Caco-2 (cell line): ENCODE data around the gene UBE2Q1. TPM values are rescaled to one million over a fixed set of nuclear protein-coding genes. Genes with fewer than 3 reads are reported as not detected.

Source experiments
- BruUV-seq: library from RNA; stranded (reverse); fragments of 400-500 nt; replicated peaks from 2 replicates; lab custom pipeline; 2021; lab: Mats Ljungman, UMichigan
- CTCF ChIA-PET: fragments of 300-600 bp; sonication (Branson Sonifier 250); formaldehyde crosslinking; loops from one replicate; lab custom pipeline; 2022; ENCODE audit warnings: antibody characterized with exemption; lab: Charles Lee
- POLR2A ChIA-PET: fragments of 300-600 bp; sonication (Branson Sonifier 250); formaldehyde crosslinking; loops from one replicate; lab custom pipeline; 2022; ENCODE audit warnings: antibody characterized with exemption; lab: Charles Lee
- DNase-seq, 2 experiments: peaks; one replicate each; pipeline versions ENCODE4 v3.0.0 to v3.0.0-alpha.2; 2020 to 2022
- H3K27me3 ChIP-seq: replicated peaks from 2 replicates; pipeline ENCODE4 v1.6.0; 2011; ENCODE audit warnings: low read length; ENCODE audit not compliant: control insufficient read depth, insufficient read depth
- H3K36me3 ChIP-seq: 2 replicates; pipeline ENCODE4 v1.5.1; 2011; ENCODE audit warnings: low read length; ENCODE audit not compliant: control insufficient read depth, insufficient read depth
- H3K4me1 ChIP-seq: fragments of 250-450 bp; sonication (Bioruptor Pico); 2 replicates; pipeline ENCODE4 v1.5.1; 2020; ENCODE audit warnings: mild to moderate bottlenecking
- H3K4me3 ChIP-seq: 2 replicates; pipeline ENCODE4 v1.5.1; 2011; ENCODE audit warnings: low read depth, mild to moderate bottlenecking, control low read depth, low read length
- H3K9me3 ChIP-seq: fragments of 250-450 bp; sonication (Bioruptor Pico); 2 replicates; pipeline ENCODE4 v1.5.1; 2020; ENCODE audit warnings: mild to moderate bottlenecking, moderate library complexity
- H3K27ac Mint-ChIP-seq: one replicate; pipeline ENCODE4 v1.8.0; 2022; ENCODE audit warnings: mixed read lengths; ENCODE audit not compliant: unreplicated experiment
- H3K27me3 Mint-ChIP-seq: one replicate; pipeline ENCODE4 v1.8.0; 2022; ENCODE audit warnings: mixed read lengths; ENCODE audit not compliant: insufficient read depth, unreplicated experiment
- H3K36me3 Mint-ChIP-seq: one replicate; pipeline ENCODE4 v1.8.0; 2022; ENCODE audit warnings: mild to moderate bottlenecking, mixed read lengths; ENCODE audit not compliant: insufficient read depth, unreplicated experiment
- H3K4me1 Mint-ChIP-seq: one replicate; pipeline ENCODE4 v1.8.0; 2022; ENCODE audit warnings: low read depth, mixed read lengths; ENCODE audit not compliant: unreplicated experiment
- H3K4me3 Mint-ChIP-seq: one replicate; pipeline ENCODE4 v1.8.0; 2022; ENCODE audit warnings: mild to moderate bottlenecking, moderate library complexity, mixed read lengths; ENCODE audit not compliant: unreplicated experiment
- H3K9me3 Mint-ChIP-seq: one replicate; pipeline ENCODE4 v1.8.0; 2022; ENCODE audit warnings: mixed read lengths; ENCODE audit not compliant: unreplicated experiment
- intact Hi-C: fragments of 100-400 bp; cut with micrococcal nuclease; formaldehyde crosslinking; loops from one replicate; pipeline ENCODE4 v1.10.0; 2022; ENCODE audit not compliant: unreplicated experiment
- total RNA-seq: library from RNA; stranded (reverse); gene quantifications from 2 replicates; pipeline ENCODE4 v1.2.3, GENCODE V29; 2022
- TF ChIP-seq, protein P1 (sequence below), 2 experiments: fragments of 200-600 bp in 1 of 2; IDR thresholded peaks; 1 replicate in 1 of 2; 2 replicates in 1 of 2; pipeline versions ENCODE4 v1.5.1 to v1.8.0; 2011 to 2022; ENCODE audit warnings: antibody characterized with exemption in 1 of 2, control low read depth in 1 of 2, inconsistent platforms in 1 of 2, low read depth in 1 of 2, low read length in 1 of 2, mild to moderate bottlenecking in 1 of 2, moderate library complexity in 1 of 2; ENCODE audit not compliant: insufficient read depth in 1 of 2, severe bottlenecking in 1 of 2, unreplicated experiment in 1 of 2

The UBE2Q1 gene
- total RNA-seq, 1 experiment from 2014 or later = 93.2 TPM

- peaks cover 14% of the 10 kb centered on the region for H3K4me1 Mint-ChIP-seq
- intact Hi-C loops = no loop called here
- TF ChIP-seq, protein P1, sequence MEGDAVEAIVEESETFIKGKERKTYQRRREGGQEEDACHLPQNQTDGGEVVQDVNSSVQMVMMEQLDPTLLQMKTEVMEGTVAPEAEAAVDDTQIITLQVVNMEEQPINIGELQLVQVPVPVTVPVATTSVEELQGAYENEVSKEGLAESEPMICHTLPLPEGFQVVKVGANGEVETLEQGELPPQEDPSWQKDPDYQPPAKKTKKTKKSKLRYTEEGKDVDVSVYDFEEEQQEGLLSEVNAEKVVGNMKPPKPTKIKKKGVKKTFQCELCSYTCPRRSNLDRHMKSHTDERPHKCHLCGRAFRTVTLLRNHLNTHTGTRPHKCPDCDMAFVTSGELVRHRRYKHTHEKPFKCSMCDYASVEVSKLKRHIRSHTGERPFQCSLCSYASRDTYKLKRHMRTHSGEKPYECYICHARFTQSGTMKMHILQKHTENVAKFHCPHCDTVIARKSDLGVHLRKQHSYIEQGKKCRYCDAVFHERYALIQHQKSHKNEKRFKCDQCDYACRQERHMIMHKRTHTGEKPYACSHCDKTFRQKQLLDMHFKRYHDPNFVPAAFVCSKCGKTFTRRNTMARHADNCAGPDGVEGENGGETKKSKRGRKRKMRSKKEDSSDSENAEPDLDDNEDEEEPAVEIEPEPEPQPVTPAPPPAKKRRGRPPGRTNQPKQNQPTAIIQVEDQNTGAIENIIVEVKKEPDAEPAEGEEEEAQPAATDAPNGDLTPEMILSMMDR (IDR thresholded peaks at IDR 0.05; ENCODE audit: insufficient read depth in 1 of 2, low read depth in 1 of 2, low read length in 1 of 2, severe bottlenecking in 1 of 2, unreplicated experiment in 1 of 2) = no peak
- Histone ChIP-seq H3K27me3 (0 out of 2 replicates have a peak, but pooled peaks cover 1% of the 10 kb centered on the region), H3K9me3 (no peaks in the 10 kb centered on the region), H3K36me3 (no peaks in the 10 kb centered on the region), H3K4me3 (no peak overlapping the region), H3K4me1 (peaks cover 4% of the 10 kb centered on the region)
- DNase-seq = no peak
- POLR2A ChIA-PET = no interaction called here
- BruUV-seq = no TSS peak
- H3K36me3 Mint-ChIP-seq = peaks cover 27% of the 10 kb centered on the region
- no peaks in the 10 kb centered on the region for H3K9me3 Mint-ChIP-seq
- CTCF ChIA-PET = interaction anchor here (0.9 to 1.6 kb wide), 2 partner anchors 13 to 93 kb away, joined by 3 to 5 read pairs; no protein-coding TSS in a partner anchor
- no peak overlapping the region for H3K27ac Mint-ChIP-seq
- peaks cover 13% of the 10 kb centered on the region for H3K27me3 Mint-ChIP-seq
- no peak overlapping the region for H3K4me3 Mint-ChIP-seq
These were observed 14.2 kb upstream of the UBE2Q1 start for GRCh38 chr1:154572468-154573167.

GRCh38 chr1:154571964-154572288 is 13.5 kb upstream of the UBE2Q1 start:
- no TSS peak for BruUV-seq
- Mint-ChIP-seq H3K9me3 (no peaks in the 10 kb centered on the region), H3K27ac (no peak overlapping the region), H3K4me3 (no peak overlapping the region), H3K27me3 (peaks cover 16% of the 10 kb centered on the region), H3K4me1 (peaks cover 19% of the 10 kb centered on the region), H3K36me3 (peaks cover 25% of the 10 kb centered on the region)
- intact Hi-C loops = no loop called here
- Histone ChIP-seq H3K4me3 (no peak overlapping the region), H3K4me1 (peaks cover 4% of the 10 kb centered on the region), H3K27me3 (0 out of 2 replicates have a peak, but pooled peaks cover 1% of the 10 kb centered on the region), H3K36me3 (no peaks in the 10 kb centered on the region), H3K9me3 (no peaks in the 10 kb centered on the region)
- ChIA-PET POLR2A (no interaction called here), CTCF (interaction anchor here (0.9 kb wide), 1 partner anchor 92 kb away, joined by 3 read pairs; no protein-coding TSS in a partner anchor)
- DNase-seq = no peak
- TF ChIP-seq, protein P1 (IDR thresholded peaks at IDR 0.05; ENCODE audit: insufficient read depth in 1 of 2, low read depth in 1 of 2, low read length in 1 of 2, severe bottlenecking in 1 of 2, unreplicated experiment in 1 of 2) = no peak

GRCh38 chr1:154571244-154571963 is 12.9 kb upstream of the UBE2Q1 start:
- Histone ChIP-seq H3K36me3 (no peaks in the 10 kb centered on the region), H3K27me3 (0 out of 2 replicates have a peak, but pooled peaks cover 1% of the 10 kb centered on the region), H3K9me3 (no peaks in the 10 kb centered on the region), H3K4me1 (peaks cover 4% of the 10 kb centered on the region), H3K4me3 (no peak overlapping the region)
- BruUV-seq = no TSS peak
- Mint-ChIP-seq H3K27me3 (peaks cover 18% of the 10 kb centered on the region), H3K27ac (no peak overlapping the region), H3K36me3 (peaks cover 20% of the 10 kb centered on the region), H3K9me3 (no peaks in the 10 kb centered on the region), H3K4me1 (peaks cover 19% of the 10 kb centered on the region), H3K4me3 (no peak overlapping the region)
- no peak for DNase-seq
- ChIA-PET CTCF (no interaction called here), POLR2A (no interaction called here)
- intact Hi-C loops = no loop called here
- TF ChIP-seq, protein P1 (IDR thresholded peaks at IDR 0.05; ENCODE audit: insufficient read depth in 1 of 2, low read depth in 1 of 2, low read length in 1 of 2, severe bottlenecking in 1 of 2, unreplicated experiment in 1 of 2) = no peak
